LNCAP (cell line): ENCODE data around the gene ARHGEF38.

Experiments used
- CTCF ChIP-seq: fragments of 450-650 bp; IDR thresholded peaks from 2 replicates; pipeline ENCODE4 v1.5.1; 2017; ENCODE audit warnings: mild to moderate bottlenecking

ARHGEF38 gene

GRCh38 chr4:105641845-105642244, 89.4 kb downstream of the ARHGEF38 start:
- TF ChIP-seq CTCF, result no peak

GRCh38 chr4:105644257-105644656, 91.8 kb downstream of the ARHGEF38 start:
- no peak for TF ChIP-seq CTCF

- no peak for TF ChIP-seq CTCF
These were observed 93.0 kb downstream of the ARHGEF38 start for GRCh38 chr4:105645440-105645839.

GRCh38 chr4:105650190-105650589, 97.8 kb downstream of the ARHGEF38 start:
- no peak for TF ChIP-seq CTCF

- TF ChIP-seq CTCF, result no peak
These were observed 99.5 kb downstream of the ARHGEF38 start for GRCh38 chr4:105651884-105652283.

- no peak for TF ChIP-seq CTCF
These were observed 100.0 kb downstream of the ARHGEF38 start for GRCh38 chr4:105652286-105652888.

GRCh38 chr4:105657117-105657765, 104.8 kb downstream of the ARHGEF38 start:
- TF ChIP-seq CTCF, result no peak
